Daoy (cell line): ENCODE data around the gene QARS1. TPM values are rescaled to one million over a fixed set of nuclear protein-coding genes. Genes with fewer than 3 reads are reported as not detected.

Experiments
- DNase-seq: peaks from one replicate; pipeline ENCODE4 v3.0.0-alpha.2; 2015; ENCODE audit warnings: low read depth
- total RNA-seq: library from RNA; depleted of rRNA; stranded (reverse); fragments of >200 nt; shearing (Covaris generic); gene quantifications from 2 replicates; pipeline ENCODE4 v1.2.3, GENCODE V29; 2014; rRNA removed

The QARS1 gene
- total RNA-seq, 1 experiment from 2014 or later = 129 TPM

- no peak for DNase-seq
Measured at GRCh38 chr3:49053543-49053942, 51.0 kb downstream of the QARS1 start.

Other genes starting within 250 kb of the QARS1 start
- 17.6 and 20.5 TPM in 2 replicates for gene SLC25A20, start 205.9 kb downstream of the QARS1 start, total RNA-seq
- 84.5 and 112 TPM in 2 replicates for gene ARIH2, start 185.9 kb downstream of the QARS1 start, total RNA-seq
- gene P4HTM, start 114.5 kb downstream of the QARS1 start, total RNA-seq = 11.1 and 23.2 TPM in 2 replicates
- 32.6 and 33.3 TPM in 2 replicates for gene WDR6, start 97.4 kb downstream of the QARS1 start, total RNA-seq
- 36.2 and 47.6 TPM in 2 replicates for gene DALRD3, start 86.2 kb downstream of the QARS1 start, total RNA-seq
- gene NDUFAF3, start 82.6 kb downstream of the QARS1 start, total RNA-seq = 60.1 and 65.4 TPM in 2 replicates
- gene IMPDH2, start 75.4 kb downstream of the QARS1 start, total RNA-seq = 180 and 202 TPM in 2 replicates
- gene QRICH1, start 10.7 kb downstream of the QARS1 start, total RNA-seq = 42.9 and 51.8 TPM in 2 replicates
- gene USP19, start 16.1 kb upstream of the QARS1 start, total RNA-seq = 46.5 and 82.0 TPM in 2 replicates
- gene LAMB2, start 28.3 kb upstream of the QARS1 start, total RNA-seq = 30.2 and 40.1 TPM in 2 replicates
- 18.6 and 21.2 TPM in 2 replicates for gene CCDC71, start 61.6 kb upstream of the QARS1 start, total RNA-seq
- gene KLHDC8B, start 66.8 kb upstream of the QARS1 start, total RNA-seq = 2.1 and 3.2 TPM in 2 replicates
- gene C3orf62, start 172.5 kb upstream of the QARS1 start, total RNA-seq = 0.74 and 0.86 TPM in 2 replicates
- 8.9 and 10.2 TPM in 2 replicates for gene USP4, start 235.3 kb upstream of the QARS1 start, total RNA-seq